Measurements from ENCODE around the gene HMGXB3. TPM values are rescaled to one million over a fixed set of nuclear protein-coding genes. Genes with fewer than 3 reads are reported as not detected.
A peak's percentile ranks its signal among the peaks of the same experiment; 100 is the strongest.

Gene HMGXB3
- total RNA-seq, 1 experiment from 2014 or later, result 56.2 TPM

- in situ Hi-C loops (cut with HindIII; ENCODE audit: low pct_unique_long_range_greater_than_20kb, low sequenced_read_pairs), result no loop called here
These were observed 2.3 kb upstream of the HMGXB3 start for GRCh38 chr5:149998281-149998680.

DNA sequence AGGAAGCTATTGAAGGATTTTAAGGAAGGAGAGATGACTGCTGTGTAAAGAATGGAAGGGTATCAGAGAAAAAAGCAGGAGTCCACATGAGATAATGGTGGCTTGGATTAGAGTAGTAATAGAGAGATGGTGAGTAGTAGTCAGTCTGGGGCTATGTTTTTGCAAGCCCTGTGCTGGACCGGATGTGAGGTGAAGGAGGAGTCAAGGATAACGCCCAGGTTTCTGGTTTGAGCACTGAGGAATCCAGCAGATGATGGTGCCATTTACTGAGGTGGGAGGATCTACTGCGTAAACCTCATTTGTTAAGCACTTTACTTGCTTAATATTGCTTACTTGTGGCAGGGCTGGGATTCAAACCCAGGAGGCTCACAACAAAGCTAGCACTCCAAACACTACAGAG, 1.2 kb upstream of the HMGXB3 start:
- BruUV-seq (replicated peaks), result no TSS peak
- POLR2A ChIA-PET, result no interaction called here

More at GRCh38 chr5:149998281-149998680, 2.3 kb upstream of the HMGXB3 start:
- Histone ChIP-seq H3K9me3 (ENCODE audit: control insufficient read depth, insufficient read depth, low read depth, low read length) (no peaks in the 10 kb centered on the region), H3K4me1 (ENCODE audit: control insufficient read depth, insufficient read depth, low read length) (peaks cover 17% of the 10 kb centered on the region), H3K36me3 (ENCODE audit: control insufficient read depth, insufficient read depth, low read length) (peaks cover 2% of the 10 kb centered on the region; the same call in 1 of the 2 replicates), H3K4me3 (ENCODE audit: low read depth in 2 of 2, low read length in 2 of 2) (no peak overlapping the region), H3K27me3 (ENCODE audit: control insufficient read depth, insufficient read depth, low read length) (no peaks in the 10 kb centered on the region), H3K27ac (ENCODE audit: low read length) (no peak overlapping the region)
- ChIA-PET CTCF (no interaction called here), POLR2A (no interaction called here)
- TF ChIP-seq POLR2AphosphoS5 (IDR thresholded peaks at IDR 0.05; ENCODE audit: low read depth, low read length), result no peak
- DNase-seq (ENCODE audit: low read depth, low spot score), result no peak
- intact Hi-C loops (cut with micrococcal nuclease; ENCODE audit: unreplicated experiment), result no loop called here
- no peak for ATAC-seq
- no TSS peak for BruUV-seq (replicated peaks)

More for the DNA sequence above, 1.2 kb upstream of the HMGXB3 start:
- Histone ChIP-seq H3K9me3 (ENCODE audit: control insufficient read depth, insufficient read depth, low read depth, low read length) (no peaks in the 10 kb centered on the region), H3K27ac (ENCODE audit: low read length) (peak overlapping the region; percentile 97), H3K27me3 (ENCODE audit: control insufficient read depth, insufficient read depth, low read length) (no peaks in the 10 kb centered on the region), H3K4me1 (ENCODE audit: control insufficient read depth, insufficient read depth, low read length) (peaks cover 17% of the 10 kb centered on the region), H3K36me3 (ENCODE audit: control insufficient read depth, insufficient read depth, low read length) (peaks cover 2% of the 10 kb centered on the region; the same call in 1 of the 2 replicates), H3K4me3 (ENCODE audit: low read depth in 2 of 2, low read length in 2 of 2) (peak overlapping the region; percentile 92 to 100)
- intact Hi-C loops (cut with micrococcal nuclease; ENCODE audit: unreplicated experiment) (no loop called here), in situ Hi-C loops (cut with HindIII; ENCODE audit: low pct_unique_long_range_greater_than_20kb, low sequenced_read_pairs) (no loop called here)
- TF ChIP-seq, protein P1, sequence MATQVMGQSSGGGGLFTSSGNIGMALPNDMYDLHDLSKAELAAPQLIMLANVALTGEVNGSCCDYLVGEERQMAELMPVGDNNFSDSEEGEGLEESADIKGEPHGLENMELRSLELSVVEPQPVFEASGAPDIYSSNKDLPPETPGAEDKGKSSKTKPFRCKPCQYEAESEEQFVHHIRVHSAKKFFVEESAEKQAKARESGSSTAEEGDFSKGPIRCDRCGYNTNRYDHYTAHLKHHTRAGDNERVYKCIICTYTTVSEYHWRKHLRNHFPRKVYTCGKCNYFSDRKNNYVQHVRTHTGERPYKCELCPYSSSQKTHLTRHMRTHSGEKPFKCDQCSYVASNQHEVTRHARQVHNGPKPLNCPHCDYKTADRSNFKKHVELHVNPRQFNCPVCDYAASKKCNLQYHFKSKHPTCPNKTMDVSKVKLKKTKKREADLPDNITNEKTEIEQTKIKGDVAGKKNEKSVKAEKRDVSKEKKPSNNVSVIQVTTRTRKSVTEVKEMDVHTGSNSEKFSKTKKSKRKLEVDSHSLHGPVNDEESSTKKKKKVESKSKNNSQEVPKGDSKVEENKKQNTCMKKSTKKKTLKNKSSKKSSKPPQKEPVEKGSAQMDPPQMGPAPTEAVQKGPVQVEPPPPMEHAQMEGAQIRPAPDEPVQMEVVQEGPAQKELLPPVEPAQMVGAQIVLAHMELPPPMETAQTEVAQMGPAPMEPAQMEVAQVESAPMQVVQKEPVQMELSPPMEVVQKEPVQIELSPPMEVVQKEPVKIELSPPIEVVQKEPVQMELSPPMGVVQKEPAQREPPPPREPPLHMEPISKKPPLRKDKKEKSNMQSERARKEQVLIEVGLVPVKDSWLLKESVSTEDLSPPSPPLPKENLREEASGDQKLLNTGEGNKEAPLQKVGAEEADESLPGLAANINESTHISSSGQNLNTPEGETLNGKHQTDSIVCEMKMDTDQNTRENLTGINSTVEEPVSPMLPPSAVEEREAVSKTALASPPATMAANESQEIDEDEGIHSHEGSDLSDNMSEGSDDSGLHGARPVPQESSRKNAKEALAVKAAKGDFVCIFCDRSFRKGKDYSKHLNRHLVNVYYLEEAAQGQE (IDR thresholded peaks at IDR 0.05; ENCODE audit: insufficient read depth in 1 of 2, low read depth in 2 of 2, low read length in 1 of 2), result no peak
- TF ChIP-seq CTCF (IDR thresholded peaks at IDR 0.05) (no peak), SIN3A (IDR thresholded peaks at IDR 0.05; ENCODE audit: borderline replicate concordance, insufficient read depth, low read depth, low read length) (no peak), POLR2AphosphoS5 (IDR thresholded peaks at IDR 0.05; ENCODE audit: low read depth, low read length) (no peak), TCF7L2 (IDR thresholded peaks at IDR 0.05; ENCODE audit: low read depth, low read length) (no peak)
- DNase-seq (ENCODE audit: low read depth, low spot score), result no peak
- ATAC-seq, result no peak
- CTCF ChIA-PET, result no interaction called here
